ENCODE results near the gene PICALM. TPM values are rescaled to one million over a fixed set of nuclear protein-coding genes. Genes with fewer than 3 reads are reported as not detected.

PICALM gene
- polyA plus RNA-seq, 2 of the 4 experiments (the other 2 are of a cell fraction): 113 to 195 TPM

GRCh38 chr11:85974122-85974521, 94.8 kb downstream of the PICALM start:
- DNase-seq (ENCODE audit: low read depth in 1 of 2, low spot score in 1 of 2) (no peak), FAIRE-seq (no peak), ATAC-seq (no peak)
- ChIA-PET CTCF (interaction anchor here (1.4 kb wide), 1 partner anchor 220 kb away, joined by 8 read pairs; no protein-coding TSS in a partner anchor), POLR2A (no interaction called here)
- WGBS (ENCODE audit: missing lambda C conversion rate): 73% methylated on average over 4 of the region's 4 CpGs
- TF ChIP-seq SMC3 (IDR thresholded peaks at IDR 0.05) (no peak), MAFK (IDR thresholded peaks at IDR 0.05; ENCODE audit: partially characterized antibody) (no peak), RFX5 (IDR thresholded peaks at IDR 0.05) (no peak), KDM5A (IDR thresholded peaks at IDR 0.05) (no peak), NR3C1 (IDR thresholded peaks at IDR 0.05) (no peak), RARB (CRISPR knock-in tag; IDR thresholded peaks at IDR 0.05) (no peak), RAD21 (conservative IDR thresholded peaks at IDR 0.05 in 1 of 2, IDR thresholded peaks at IDR 0.05 in 1 of 2) (no peak), ZC3H11A (IDR thresholded peaks at IDR 0.05) (no peak), ZFP36 (IDR thresholded peaks at IDR 0.05; ENCODE audit: borderline replicate concordance, partially characterized antibody) (no peak), HDAC2 (IDR thresholded peaks at IDR 0.05) (no peak), ZSCAN20 (CRISPR knock-in tag; IDR thresholded peaks at IDR 0.05) (no peak), CBX8 (IDR thresholded peaks at IDR 0.05) (no peak), CHD2 (IDR thresholded peaks at IDR 0.05; ENCODE audit: low read length, partially characterized antibody) (no peak), SREBF2 (IDR thresholded peaks at IDR 0.05) (no peak), ZNF302 (CRISPR knock-in tag; IDR thresholded peaks at IDR 0.05) (no peak), MYC (IDR thresholded peaks at IDR 0.05; ENCODE audit: borderline replicate concordance, low read length) (no peak)
- TF ChIP-seq, protein P1, sequence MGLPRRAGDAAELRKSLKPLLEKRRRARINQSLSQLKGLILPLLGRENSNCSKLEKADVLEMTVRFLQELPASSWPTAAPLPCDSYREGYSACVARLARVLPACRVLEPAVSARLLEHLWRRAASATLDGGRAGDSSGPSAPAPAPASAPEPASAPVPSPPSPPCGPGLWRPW (IDR thresholded peaks at IDR 0.05): no peak
- TF ChIP-seq, protein P2, sequence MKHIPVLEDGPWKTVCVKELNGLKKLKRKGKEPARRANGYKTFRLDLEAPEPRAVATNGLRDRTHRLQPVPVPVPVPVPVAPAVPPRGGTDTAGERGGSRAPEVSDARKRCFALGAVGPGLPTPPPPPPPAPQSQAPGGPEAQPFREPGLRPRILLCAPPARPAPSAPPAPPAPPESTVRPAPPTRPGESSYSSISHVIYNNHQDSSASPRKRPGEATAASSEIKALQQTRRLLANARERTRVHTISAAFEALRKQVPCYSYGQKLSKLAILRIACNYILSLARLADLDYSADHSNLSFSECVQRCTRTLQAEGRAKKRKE (CRISPR knock-in tag; IDR thresholded peaks at IDR 0.05; ENCODE audit: low read depth): no peak
- TF ChIP-seq, protein P3, sequence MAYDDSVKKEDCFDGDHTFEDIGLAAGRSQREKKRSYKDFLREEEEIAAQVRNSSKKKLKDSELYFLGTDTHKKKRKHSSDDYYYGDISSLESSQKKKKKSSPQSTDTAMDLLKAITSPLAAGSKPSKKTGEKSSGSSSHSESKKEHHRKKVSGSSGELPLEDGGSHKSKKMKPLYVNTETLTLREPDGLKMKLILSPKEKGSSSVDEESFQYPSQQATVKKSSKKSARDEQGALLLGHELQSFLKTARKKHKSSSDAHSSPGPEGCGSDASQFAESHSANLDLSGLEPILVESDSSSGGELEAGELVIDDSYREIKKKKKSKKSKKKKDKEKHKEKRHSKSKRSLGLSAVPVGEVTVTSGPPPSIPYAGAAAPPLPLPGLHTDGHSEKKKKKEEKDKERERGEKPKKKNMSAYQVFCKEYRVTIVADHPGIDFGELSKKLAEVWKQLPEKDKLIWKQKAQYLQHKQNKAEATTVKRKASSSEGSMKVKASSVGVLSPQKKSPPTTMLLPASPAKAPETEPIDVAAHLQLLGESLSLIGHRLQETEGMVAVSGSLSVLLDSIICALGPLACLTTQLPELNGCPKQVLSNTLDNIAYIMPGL (CRISPR knock-in tag; IDR thresholded peaks at IDR 0.05; ENCODE audit: borderline replicate concordance): no peak
- TF ChIP-seq, protein P4, sequence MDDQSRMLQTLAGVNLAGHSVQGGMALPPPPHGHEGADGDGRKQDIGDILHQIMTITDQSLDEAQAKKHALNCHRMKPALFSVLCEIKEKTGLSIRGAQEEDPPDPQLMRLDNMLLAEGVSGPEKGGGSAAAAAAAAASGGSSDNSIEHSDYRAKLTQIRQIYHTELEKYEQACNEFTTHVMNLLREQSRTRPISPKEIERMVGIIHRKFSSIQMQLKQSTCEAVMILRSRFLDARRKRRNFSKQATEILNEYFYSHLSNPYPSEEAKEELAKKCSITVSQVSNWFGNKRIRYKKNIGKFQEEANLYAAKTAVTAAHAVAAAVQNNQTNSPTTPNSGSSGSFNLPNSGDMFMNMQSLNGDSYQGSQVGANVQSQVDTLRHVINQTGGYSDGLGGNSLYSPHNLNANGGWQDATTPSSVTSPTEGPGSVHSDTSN (IDR thresholded peaks at IDR 0.05): no peak
- no peaks in the 10 kb centered on the region for H3K9me3 ChIP-seq
- H3K4me2 ChIP-seq: no peak overlapping the region
- no peak overlapping the region for H3K27ac ChIP-seq
- no peak overlapping the region for H3K4me3 ChIP-seq
- no peaks in the 10 kb centered on the region; the same call in 2 of the 3 replicates for H3K4me1 ChIP-seq

- FAIRE-seq: no peak
- WGBS (ENCODE audit: missing lambda C conversion rate): 78% methylated on average over 5 of the region's 5 CpGs
- Histone ChIP-seq H3K4me1 (no peaks in the 10 kb centered on the region; the same call in 2 of the 3 replicates), H3K4me3 (no peak overlapping the region), H3K4me2 (no peak overlapping the region), H3K9me3 (no peaks in the 10 kb centered on the region), H3K27ac (no peak overlapping the region)
- no peak for ATAC-seq
- TF ChIP-seq GATA3 (IDR thresholded peaks at IDR 0.05; ENCODE audit: borderline replicate concordance): no peak
- TF ChIP-seq JUNB (IDR thresholded peaks at IDR 0.05): no peak
- TF ChIP-seq, protein P3 (CRISPR knock-in tag; IDR thresholded peaks at IDR 0.05; ENCODE audit: borderline replicate concordance): no peak
- TF ChIP-seq SMC3 (IDR thresholded peaks at IDR 0.05): no peak
- no peak for TF ChIP-seq HDAC2 (IDR thresholded peaks at IDR 0.05)
- TF ChIP-seq NR3C1 (IDR thresholded peaks at IDR 0.05): no peak
- no peak for TF ChIP-seq CBX2 (IDR thresholded peaks at IDR 0.05; ENCODE audit: borderline replicate concordance, low read depth)
- no peak for TF ChIP-seq RAD21 (conservative IDR thresholded peaks at IDR 0.05 in 1 of 2, IDR thresholded peaks at IDR 0.05 in 1 of 2)
- no peak for TF ChIP-seq RFX5 (IDR thresholded peaks at IDR 0.05)
- no peak for TF ChIP-seq POLR2AphosphoS2 (conservative IDR thresholded peaks at IDR 0.05; ENCODE audit: low read length)
- TF ChIP-seq BCL3 (IDR thresholded peaks at IDR 0.05): no peak
- no peak for TF ChIP-seq CBX8 (IDR thresholded peaks at IDR 0.05)
- TF ChIP-seq, protein P1 (IDR thresholded peaks at IDR 0.05): no peak
- TF ChIP-seq TP53 (CRISPR knock-in tag; IDR thresholded peaks at IDR 0.05): no peak
- TF ChIP-seq CHD4 (IDR thresholded peaks at IDR 0.05; ENCODE audit: borderline replicate concordance): no peak
- TF ChIP-seq EHF (CRISPR knock-in tag; IDR thresholded peaks at IDR 0.05): no peak
- TF ChIP-seq HOXA7 (CRISPR knock-in tag; IDR thresholded peaks at IDR 0.05): no peak
- TF ChIP-seq, protein P5, sequence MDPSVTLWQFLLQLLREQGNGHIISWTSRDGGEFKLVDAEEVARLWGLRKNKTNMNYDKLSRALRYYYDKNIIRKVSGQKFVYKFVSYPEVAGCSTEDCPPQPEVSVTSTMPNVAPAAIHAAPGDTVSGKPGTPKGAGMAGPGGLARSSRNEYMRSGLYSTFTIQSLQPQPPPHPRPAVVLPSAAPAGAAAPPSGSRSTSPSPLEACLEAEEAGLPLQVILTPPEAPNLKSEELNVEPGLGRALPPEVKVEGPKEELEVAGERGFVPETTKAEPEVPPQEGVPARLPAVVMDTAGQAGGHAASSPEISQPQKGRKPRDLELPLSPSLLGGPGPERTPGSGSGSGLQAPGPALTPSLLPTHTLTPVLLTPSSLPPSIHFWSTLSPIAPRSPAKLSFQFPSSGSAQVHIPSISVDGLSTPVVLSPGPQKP (IDR thresholded peaks at IDR 0.05; ENCODE audit: low read depth, low read length): no peak
- ChIA-PET POLR2A (no interaction called here), CTCF (interaction anchor here (1.0 to 1.2 kb wide), 2 partner anchors 72 to 144 kb away, joined by 3 read pairs; no protein-coding TSS in a partner anchor)
- no peak for DNase-seq (ENCODE audit: low read depth in 1 of 2, low spot score in 1 of 2)
Observed at GRCh38 chr11:85970593-85970992, 98.3 kb downstream of the PICALM start.

Measured in A549 (cell line).